Fibroblast of mammary gland (primary cell): Measurements from ENCODE around the gene ZNF649.
A peak's percentile ranks its signal among the peaks of the same experiment; 100 is the strongest.

Experiments
- DNase-seq: peaks from one replicate; pipeline ENCODE4 v3.0.0-alpha.2; 2010; ENCODE audit warnings: low read depth
- H3K4me3 ChIP-seq: 2 replicates; pipeline ENCODE4 v1.5.1; 2011; ENCODE audit warnings: low read depth, mild to moderate bottlenecking, low read length, moderate library complexity; ENCODE audit not compliant: control insufficient read depth
- CTCF ChIP-seq: conservative IDR thresholded peaks from 2 replicates; pipeline ENCODE4 v1.5.1; 2011; ENCODE audit warnings: low read depth, low read length, inconsistent platforms; ENCODE audit not compliant: control insufficient read depth, insufficient read depth

ZNF649 gene

GRCh38 chr19:51904331-51905165 is at the start of gene ZNF649:
Gene ZNF649, minus strand, starts transcription at chr19:51905017. Its CDS starts 4,910 bp downstream, at chr19:51900107.
- no peak for TF ChIP-seq CTCF
- H3K4me3 ChIP-seq = peak within 1 kb of the TSS; percentile 94
- DNase-seq = peak; percentile 83

- no peak for TF ChIP-seq CTCF
- peak overlapping the region; percentile 35 for H3K4me3 ChIP-seq
- DNase-seq = peak; percentile 32
Measured at GRCh38 chr19:51948975-51949374, 44.2 kb upstream of the ZNF649 start.

GRCh38 chr19:51946602-51947001 is 41.8 kb upstream of the ZNF649 start:
- no peak for DNase-seq
- no peak overlapping the region for H3K4me3 ChIP-seq
- TF ChIP-seq CTCF = no peak

GRCh38 chr19:51944798-51945552 is 40.2 kb upstream of the ZNF649 start:
- DNase-seq = peak; percentile 16
- H3K4me3 ChIP-seq = no peak overlapping the region
- no peak for TF ChIP-seq CTCF

- no peak for DNase-seq
- TF ChIP-seq CTCF = no peak
- no peak overlapping the region for H3K4me3 ChIP-seq
Measured at GRCh38 chr19:51938936-51939335, 34.1 kb upstream of the ZNF649 start.

GRCh38 chr19:51931921-51932320 is 27.1 kb upstream of the ZNF649 start:
- no peak overlapping the region for H3K4me3 ChIP-seq
- DNase-seq = no peak
- TF ChIP-seq CTCF = no peak
